ENCODE data around the gene IQCH.
"Not testable (repeated sequence)": the region's sequence is repeated elsewhere in the genome, so short reads cannot be mapped to it uniquely, and the experiment has no call there.

Gene IQCH

DNA sequence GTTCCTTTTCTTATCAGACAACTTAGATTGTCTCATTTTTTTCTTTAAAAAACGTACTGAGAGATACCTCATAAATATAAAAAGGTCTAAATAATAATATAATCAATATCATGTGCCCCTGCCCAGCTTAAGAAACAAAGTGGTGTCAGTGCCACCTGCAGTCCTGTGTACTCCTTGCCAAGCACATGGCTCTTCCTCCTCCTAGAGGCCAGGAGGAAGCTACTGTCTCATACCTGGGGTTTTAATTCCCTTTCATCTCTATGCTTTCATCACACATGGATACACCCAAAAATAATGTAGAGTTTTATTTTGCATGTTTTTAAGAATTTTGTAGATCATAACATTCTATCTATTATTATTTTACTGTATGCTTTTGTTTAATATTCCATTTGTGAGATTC lies 167.7 kb downstream of the IQCH start:
- no peaks in the 10 kb centered on the region for H3K9me3 ChIP-seq (ENCODE audit: low read length)
- no peak overlapping the region for H3K27ac ChIP-seq (ENCODE audit: low read depth, low read length)
- no peaks in the 10 kb centered on the region for H3K4me1 ChIP-seq (ENCODE audit: insufficient read depth, low read length)
- no peaks in the 10 kb centered on the region for H3K27me3 ChIP-seq (ENCODE audit: control insufficient read depth in 1 of 2, insufficient read depth in 2 of 2, low read length in 2 of 2)
- no peak overlapping the region for H3K9ac ChIP-seq (ENCODE audit: low read length)
- peaks cover 5% of the 10 kb centered on the region for H3K36me3 ChIP-seq (ENCODE audit: insufficient read depth, low read length)
- H3K4me3 ChIP-seq (ENCODE audit: low read depth in 1 of 2, low read length in 2 of 2), result no peak overlapping the region

DNA sequence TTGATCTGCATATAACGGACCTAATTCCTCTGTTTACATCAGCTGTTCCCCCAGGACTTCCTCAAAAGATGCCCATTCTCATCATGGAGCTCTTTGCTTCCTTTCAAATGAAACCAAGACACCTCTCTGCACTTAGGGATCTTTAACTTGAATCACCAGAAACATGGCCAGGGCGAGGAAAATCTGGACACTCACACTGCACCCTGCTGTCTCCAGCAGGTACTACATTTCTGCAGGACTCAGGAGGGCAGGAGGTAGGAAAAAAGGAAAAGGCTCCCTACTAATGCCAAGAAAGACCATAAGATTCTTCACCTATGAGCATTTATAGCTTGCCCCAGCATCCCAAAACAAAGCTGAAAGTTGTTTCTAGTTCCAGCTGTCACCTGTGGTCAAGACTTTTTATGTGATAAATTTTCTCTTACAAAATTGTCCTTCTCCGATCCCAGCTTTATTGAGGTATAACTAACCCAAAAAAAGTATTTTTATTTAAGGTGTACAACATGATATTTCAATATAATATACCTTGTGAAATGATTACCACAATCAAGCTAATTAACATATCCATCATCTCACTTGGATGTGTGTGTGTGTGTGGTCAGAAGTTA lies 179.0 kb downstream of the IQCH start:
- no peaks in the 10 kb centered on the region for H3K4me1 ChIP-seq (ENCODE audit: insufficient read depth, low read length)
- no peaks in the 10 kb centered on the region for H3K9me3 ChIP-seq (ENCODE audit: low read length)
- H3K4me3 ChIP-seq (ENCODE audit: low read depth in 1 of 2, low read length in 2 of 2), result no peak overlapping the region
- H3K9ac ChIP-seq (ENCODE audit: low read length), result no peak overlapping the region
- no peak overlapping the region for H3K27ac ChIP-seq (ENCODE audit: low read depth, low read length)
- no peaks in the 10 kb centered on the region for H3K27me3 ChIP-seq (ENCODE audit: control insufficient read depth in 1 of 2, insufficient read depth in 2 of 2, low read length in 2 of 2)
- H3K36me3 ChIP-seq (ENCODE audit: insufficient read depth, low read length), result no peaks in the 10 kb centered on the region

DNA sequence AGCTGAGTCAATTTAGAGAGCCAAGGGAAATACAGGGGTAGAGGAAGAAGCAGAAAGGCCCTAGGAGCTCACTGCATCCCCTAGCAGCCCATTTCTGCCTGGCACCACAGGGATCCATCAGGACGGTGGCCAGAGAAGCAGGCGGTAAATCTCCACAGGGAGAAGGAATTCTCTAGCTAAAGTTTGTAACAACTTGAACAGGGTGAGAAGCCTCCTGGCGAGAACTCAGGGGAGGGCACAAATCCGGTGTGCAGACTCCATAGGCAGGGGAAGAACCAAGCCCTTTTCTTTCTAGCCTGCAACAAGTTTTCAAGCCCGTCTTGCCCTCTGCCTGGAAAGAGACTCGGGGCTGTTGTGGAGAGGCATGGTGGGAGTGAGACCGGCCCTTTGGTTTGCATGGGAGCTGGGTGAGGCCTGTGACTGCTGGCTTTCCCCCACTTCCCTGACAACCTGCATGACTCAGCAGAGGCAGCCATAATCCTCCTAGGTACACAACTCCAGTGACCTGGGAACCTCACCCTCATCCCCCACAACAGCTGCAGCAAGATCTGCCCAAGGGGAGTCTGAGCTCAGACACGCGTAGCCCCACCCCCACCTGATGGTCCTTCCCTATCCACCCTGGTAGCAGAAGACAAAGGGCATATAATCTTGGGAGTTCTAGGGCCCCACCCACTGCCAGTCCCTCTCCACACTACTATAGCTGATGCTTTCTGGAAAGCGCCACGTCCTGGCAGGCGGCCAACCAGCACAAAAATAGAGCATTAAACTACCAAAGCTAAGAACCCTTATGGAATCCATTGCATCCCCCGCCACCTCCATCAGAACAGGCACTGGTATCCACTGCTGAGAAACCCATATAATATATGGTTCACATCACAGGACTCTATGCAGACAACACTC lies 182.0 kb downstream of the IQCH start:
- H3K27ac ChIP-seq (ENCODE audit: low read depth, low read length); H3K9me3 ChIP-seq (ENCODE audit: low read length); H3K4me1 ChIP-seq (ENCODE audit: insufficient read depth, low read length); H3K4me3 ChIP-seq (ENCODE audit: low read depth in 1 of 2, low read length in 2 of 2); H3K27me3 ChIP-seq (ENCODE audit: control insufficient read depth in 1 of 2, insufficient read depth in 2 of 2, low read length in 2 of 2); H3K36me3 ChIP-seq (ENCODE audit: insufficient read depth, low read length); H3K9ac ChIP-seq (ENCODE audit: low read length): not testable (repeated sequence)

DNA sequence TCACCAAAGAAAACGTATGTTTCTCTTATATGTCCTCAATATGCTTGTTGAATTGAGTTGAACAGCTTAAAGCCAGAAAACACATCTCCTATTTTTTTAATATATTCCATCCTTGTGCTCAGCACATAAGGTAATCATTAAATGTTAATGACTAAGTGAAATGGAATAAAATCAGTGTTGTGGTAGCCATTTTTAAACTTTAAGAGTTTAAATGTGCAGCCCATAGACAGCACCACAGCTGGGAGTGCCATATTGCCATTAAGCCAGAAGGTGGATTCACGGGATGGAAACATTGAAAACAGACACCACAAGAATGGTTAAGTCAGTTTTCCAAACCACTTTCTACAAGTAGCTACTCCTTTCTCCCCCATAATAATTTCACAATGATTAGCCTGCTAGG lies 189.5 kb downstream of the IQCH start:
- Histone ChIP-seq H3K36me3 (ENCODE audit: insufficient read depth, low read length) (no peaks in the 10 kb centered on the region), H3K27me3 (ENCODE audit: control insufficient read depth in 1 of 2, insufficient read depth in 2 of 2, low read length in 2 of 2) (no peaks in the 10 kb centered on the region), H3K4me3 (ENCODE audit: low read depth in 1 of 2, low read length in 2 of 2) (no peak overlapping the region)

DNA sequence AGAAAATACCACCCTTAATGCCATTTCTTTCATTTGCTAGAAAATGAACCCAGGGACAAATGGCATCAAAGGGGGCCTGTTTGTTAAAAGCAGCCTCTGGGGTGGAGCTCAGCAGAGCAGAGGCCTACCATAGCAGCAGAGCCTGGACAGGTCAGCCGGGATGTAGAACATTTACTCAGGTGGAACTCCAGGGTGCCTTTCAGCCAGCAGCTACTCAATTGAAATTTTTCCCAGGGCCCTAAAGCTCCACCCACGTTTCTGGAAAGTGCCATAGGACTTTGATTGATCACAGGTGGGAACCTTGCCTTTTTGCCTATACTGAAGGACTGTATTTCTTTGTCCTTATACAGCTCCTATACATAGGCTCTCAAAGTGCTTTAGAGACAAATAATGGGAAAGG lies 191.9 kb downstream of the IQCH start:
- Histone ChIP-seq H3K4me3 (ENCODE audit: low read depth in 1 of 2, low read length in 2 of 2) (no peak overlapping the region), H3K27me3 (ENCODE audit: control insufficient read depth in 1 of 2, insufficient read depth in 2 of 2, low read length in 2 of 2) (no peaks in the 10 kb centered on the region), H3K27ac (ENCODE audit: low read depth, low read length) (no peak overlapping the region), H3K4me1 (ENCODE audit: insufficient read depth, low read length) (no peaks in the 10 kb centered on the region), H3K36me3 (ENCODE audit: insufficient read depth, low read length) (no peaks in the 10 kb centered on the region), H3K9me3 (ENCODE audit: low read length) (no peaks in the 10 kb centered on the region), H3K9ac (ENCODE audit: low read length) (no peak overlapping the region)

More for the DNA sequence above, 189.5 kb downstream of the IQCH start:
- no peaks in the 10 kb centered on the region for H3K4me1 ChIP-seq (ENCODE audit: insufficient read depth, low read length)
- H3K27ac ChIP-seq (ENCODE audit: low read depth, low read length), result no peak overlapping the region
- H3K9me3 ChIP-seq (ENCODE audit: low read length), result no peaks in the 10 kb centered on the region
- no peak overlapping the region for H3K9ac ChIP-seq (ENCODE audit: low read length)

DNA sequence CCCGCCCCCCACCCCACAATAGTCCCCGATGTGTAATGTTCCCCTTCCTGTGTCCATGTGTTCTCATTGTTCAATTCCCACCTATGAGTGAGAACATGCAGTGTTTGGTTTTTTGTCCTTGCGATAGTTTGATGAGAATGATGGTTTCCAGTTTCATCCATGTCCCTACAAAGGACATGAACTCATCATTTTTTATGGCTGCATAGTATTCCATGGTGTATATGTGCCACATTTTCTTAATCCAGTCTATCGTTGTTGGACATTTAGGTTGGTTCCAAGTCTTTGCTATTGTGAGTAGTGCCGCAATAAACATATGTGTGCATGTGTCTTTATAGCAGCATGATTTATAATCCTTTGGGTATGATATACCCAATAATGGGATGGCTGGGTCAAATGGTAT lies 193.8 kb downstream of the IQCH start:
- not testable (repeated sequence) for H3K4me1 ChIP-seq (ENCODE audit: insufficient read depth, low read length); H3K27ac ChIP-seq (ENCODE audit: low read depth, low read length); H3K9me3 ChIP-seq (ENCODE audit: low read length); H3K4me3 ChIP-seq (ENCODE audit: low read depth in 1 of 2, low read length in 2 of 2); H3K36me3 ChIP-seq (ENCODE audit: insufficient read depth, low read length); H3K27me3 ChIP-seq (ENCODE audit: control insufficient read depth in 1 of 2, insufficient read depth in 2 of 2, low read length in 2 of 2); H3K9ac ChIP-seq (ENCODE audit: low read length)

DNA sequence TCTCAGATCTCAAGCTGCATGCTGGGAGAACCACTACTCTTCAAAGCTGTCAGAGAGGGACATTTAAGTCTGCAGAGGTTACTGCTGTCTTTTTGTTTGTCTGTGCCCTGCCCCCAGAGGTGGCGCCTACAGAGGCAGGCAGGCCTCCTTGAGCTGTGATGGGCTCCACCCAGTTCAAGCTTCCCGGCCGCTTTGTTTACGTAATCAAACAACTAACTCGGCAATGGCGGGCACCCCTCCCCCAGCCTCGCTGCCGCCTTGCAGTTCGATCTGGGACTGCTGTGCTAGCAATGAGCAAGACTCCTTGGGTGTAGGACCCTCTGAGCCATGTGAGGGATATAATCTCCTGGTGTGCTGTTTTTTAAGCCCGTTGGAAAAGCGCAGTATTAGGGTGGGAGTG lies 199.1 kb downstream of the IQCH start:
- not testable (repeated sequence) for H3K4me3 ChIP-seq (ENCODE audit: low read depth in 1 of 2, low read length in 2 of 2); H3K36me3 ChIP-seq (ENCODE audit: insufficient read depth, low read length); H3K27ac ChIP-seq (ENCODE audit: low read depth, low read length); H3K9ac ChIP-seq (ENCODE audit: low read length); H3K27me3 ChIP-seq (ENCODE audit: control insufficient read depth in 1 of 2, insufficient read depth in 2 of 2, low read length in 2 of 2); H3K9me3 ChIP-seq (ENCODE audit: low read length); H3K4me1 ChIP-seq (ENCODE audit: insufficient read depth, low read length)

DNA sequence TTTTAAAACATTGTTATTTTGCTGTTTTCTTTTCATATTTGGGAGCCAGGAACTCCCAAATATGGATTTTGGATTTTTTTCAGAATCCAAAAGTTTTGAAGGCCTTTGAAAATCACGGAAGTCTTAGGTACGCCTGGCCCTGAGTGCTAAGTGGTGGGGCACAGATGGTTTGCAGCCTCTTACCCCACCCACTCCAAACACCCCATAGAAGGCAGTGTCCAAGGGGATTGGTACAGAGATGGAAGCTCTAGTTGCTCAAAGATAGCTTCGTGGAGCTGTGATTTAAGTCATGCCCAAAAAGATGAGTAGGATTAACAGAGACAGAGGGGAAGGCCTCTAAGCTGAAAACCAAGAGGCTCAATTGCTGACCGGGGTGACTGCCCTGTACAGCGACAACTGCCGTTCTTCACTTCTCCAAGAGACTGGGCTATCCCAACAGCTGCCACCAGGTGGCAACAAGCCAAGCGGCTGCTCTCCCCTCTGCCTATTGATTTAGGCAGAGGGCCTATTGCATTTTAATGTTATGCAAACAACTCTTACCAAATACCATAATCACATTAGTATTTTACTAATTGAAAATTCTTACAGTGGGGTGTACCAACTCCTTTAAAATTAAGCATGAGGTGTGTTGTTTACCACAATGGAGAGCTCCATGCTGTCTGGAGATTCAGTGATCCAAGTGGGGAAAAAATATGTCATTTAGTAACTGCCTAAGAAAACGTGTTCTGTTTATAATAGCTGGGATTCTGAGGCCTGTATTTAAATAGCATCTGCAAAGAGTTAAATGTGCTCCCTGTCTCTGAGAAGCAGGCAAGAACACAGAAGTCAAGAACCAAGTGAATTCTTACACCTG lies 202.3 kb downstream of the IQCH start:
- Histone ChIP-seq H3K36me3 (ENCODE audit: insufficient read depth, low read length) (no peaks in the 10 kb centered on the region), H3K9me3 (ENCODE audit: low read length) (no peaks in the 10 kb centered on the region), H3K27ac (ENCODE audit: low read depth, low read length) (no peak overlapping the region), H3K4me1 (ENCODE audit: insufficient read depth, low read length) (no peaks in the 10 kb centered on the region), H3K27me3 (ENCODE audit: control insufficient read depth in 1 of 2, insufficient read depth in 2 of 2, low read length in 2 of 2) (no peaks in the 10 kb centered on the region), H3K9ac (ENCODE audit: low read length) (no peak overlapping the region), H3K4me3 (ENCODE audit: low read depth in 1 of 2, low read length in 2 of 2) (no peak overlapping the region)

DNA sequence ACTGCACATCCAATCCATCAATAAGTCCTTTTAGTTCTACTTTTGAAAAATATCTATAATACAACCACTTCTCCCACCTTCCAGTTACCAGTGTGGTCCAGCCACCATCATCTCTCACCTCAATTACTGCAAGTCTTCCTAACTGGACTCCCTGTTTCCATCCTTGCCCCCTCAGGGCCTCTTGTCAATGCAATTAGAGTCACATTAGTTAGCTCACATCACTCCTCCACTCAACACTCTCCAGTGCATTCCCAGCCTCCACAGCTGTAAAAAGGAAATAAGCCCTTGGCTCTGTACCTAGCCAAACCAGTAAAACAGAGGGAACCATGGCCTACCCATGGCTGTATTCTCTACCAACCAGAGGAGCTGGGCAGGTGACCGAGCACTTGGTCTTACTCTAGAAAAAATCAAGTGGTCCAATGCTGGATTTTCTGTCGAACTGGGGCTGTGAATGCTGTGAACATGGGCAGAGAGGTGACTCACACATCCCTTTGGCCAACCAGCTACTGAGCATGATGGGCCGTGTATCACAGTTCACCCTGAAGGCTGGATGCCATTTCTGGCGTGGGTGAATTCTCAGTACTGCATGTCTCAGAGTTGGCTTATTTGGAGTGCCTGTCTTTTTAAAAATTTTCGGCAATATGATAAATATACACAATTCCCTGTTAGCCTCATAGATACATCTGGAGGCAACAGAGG lies 203.9 kb downstream of the IQCH start:
- no peak overlapping the region for H3K9ac ChIP-seq (ENCODE audit: low read length)

DNA sequence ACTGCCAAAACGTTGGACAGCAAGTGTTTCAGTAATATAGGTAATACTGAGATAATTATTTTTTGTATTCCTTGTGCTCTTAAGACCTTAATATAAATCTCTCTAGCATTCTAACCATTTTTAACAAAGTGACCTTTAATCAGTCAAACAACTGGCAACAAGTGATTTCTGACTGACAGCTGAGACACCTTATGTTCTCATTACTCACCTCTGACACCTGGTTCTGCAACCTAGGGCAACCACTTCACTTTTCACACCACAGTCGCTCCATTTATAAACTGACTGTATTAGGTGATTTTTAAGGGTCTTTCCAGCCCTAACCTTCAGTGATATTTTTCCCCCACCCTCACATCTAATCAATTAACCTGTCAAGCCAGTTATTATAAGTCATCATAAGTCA lies 205.9 kb downstream of the IQCH start:
- no peaks in the 10 kb centered on the region for H3K36me3 ChIP-seq (ENCODE audit: insufficient read depth, low read length)
- no peaks in the 10 kb centered on the region for H3K9me3 ChIP-seq (ENCODE audit: low read length)
- no peak overlapping the region for H3K4me3 ChIP-seq (ENCODE audit: low read depth in 1 of 2, low read length in 2 of 2)
- no peak overlapping the region for H3K9ac ChIP-seq (ENCODE audit: low read length)
- H3K27me3 ChIP-seq (ENCODE audit: control insufficient read depth in 1 of 2, insufficient read depth in 2 of 2, low read length in 2 of 2), result no peaks in the 10 kb centered on the region
- no peak overlapping the region for H3K27ac ChIP-seq (ENCODE audit: low read depth, low read length)
- no peaks in the 10 kb centered on the region for H3K4me1 ChIP-seq (ENCODE audit: insufficient read depth, low read length)

More for the DNA sequence above, 203.9 kb downstream of the IQCH start:
- H3K27ac ChIP-seq (ENCODE audit: low read depth, low read length), result no peak overlapping the region
- H3K27me3 ChIP-seq (ENCODE audit: control insufficient read depth in 1 of 2, insufficient read depth in 2 of 2, low read length in 2 of 2), result no peaks in the 10 kb centered on the region
- no peak overlapping the region for H3K4me3 ChIP-seq (ENCODE audit: low read depth in 1 of 2, low read length in 2 of 2)
- no peaks in the 10 kb centered on the region for H3K4me1 ChIP-seq (ENCODE audit: insufficient read depth, low read length)
- no peaks in the 10 kb centered on the region for H3K36me3 ChIP-seq (ENCODE audit: insufficient read depth, low read length)
- H3K9me3 ChIP-seq (ENCODE audit: low read length), result no peaks in the 10 kb centered on the region

DNA sequence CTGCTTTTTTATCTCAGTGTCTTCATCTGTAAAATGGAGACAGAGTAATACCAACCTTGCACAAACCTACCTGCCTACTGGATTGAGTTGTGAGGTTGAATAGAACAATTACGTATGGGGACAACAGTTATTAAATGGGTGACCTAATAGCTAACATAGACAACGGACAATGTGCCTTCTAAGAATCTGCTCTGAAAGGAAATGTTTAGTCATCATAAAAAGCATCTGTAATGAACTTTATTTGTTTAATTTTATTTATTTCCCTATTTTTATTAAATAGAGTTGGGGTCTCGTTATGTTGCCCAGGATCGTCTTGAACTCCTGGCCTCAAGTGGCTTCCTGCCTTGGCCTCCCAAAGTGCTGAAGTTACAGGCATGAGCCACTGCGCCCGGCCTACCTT lies 207.1 kb downstream of the IQCH start:
- Histone ChIP-seq H3K27me3 (ENCODE audit: control insufficient read depth in 1 of 2, insufficient read depth in 2 of 2, low read length in 2 of 2) (no peaks in the 10 kb centered on the region), H3K4me3 (ENCODE audit: low read depth in 1 of 2, low read length in 2 of 2) (no peak overlapping the region), H3K36me3 (ENCODE audit: insufficient read depth, low read length) (no peaks in the 10 kb centered on the region), H3K9me3 (ENCODE audit: low read length) (no peaks in the 10 kb centered on the region), H3K4me1 (ENCODE audit: insufficient read depth, low read length) (no peaks in the 10 kb centered on the region), H3K27ac (ENCODE audit: low read depth, low read length) (no peak overlapping the region), H3K9ac (ENCODE audit: low read length) (no peak overlapping the region)

Measured in muscle layer of colon (tissue), 2 donors.